ENCODE measurements around the gene TMEM134.
A peak's percentile ranks its signal among the peaks of the same experiment; 100 is the strongest.

Gene TMEM134

GRCh38 chr11:67436459-67437081 is 32.5 kb downstream of the TMEM134 start:
- peak; percentile 93 for DNase-seq

GRCh38 chr11:67435727-67436458 is 33.2 kb downstream of the TMEM134 start:
- DNase-seq = peak; percentile 19

GRCh38 chr11:67435031-67435726 is 33.9 kb downstream of the TMEM134 start:
- DNase-seq = peak; percentile 46

GRCh38 chr11:67434395-67434881 is 34.6 kb downstream of the TMEM134 start:
- peak; percentile 48 for DNase-seq

- DNase-seq = peak; percentile 47
These were observed 35.3 kb downstream of the TMEM134 start for GRCh38 chr11:67433536-67434394.

- DNase-seq = no peak
These were observed 36.2 kb downstream of the TMEM134 start for GRCh38 chr11:67432655-67433349.

GRCh38 chr11:67431346-67432249 is 37.5 kb downstream of the TMEM134 start:
- DNase-seq = no peak

- no peak for DNase-seq
These were observed 39.3 kb downstream of the TMEM134 start for GRCh38 chr11:67429722-67430121.

- no peak for DNase-seq
These were observed 39.9 kb downstream of the TMEM134 start for GRCh38 chr11:67429038-67429668.

- peak; percentile 99 for DNase-seq
These were observed 40.7 kb downstream of the TMEM134 start, which contains the start of gene RPS6KB2 for GRCh38 chr11:67428052-67429001. RPS6KB2 (plus strand) TSS chr11:67428494; CDS start chr11:67428546, 52 bp downstream.

GRCh38 chr11:67427364-67427859 is 41.6 kb downstream of the TMEM134 start:
- DNase-seq = peak; percentile 33

- no peak for DNase-seq
These were observed 45.0 kb downstream of the TMEM134 start for GRCh38 chr11:67423891-67424613.

- DNase-seq = no peak
These were observed 45.6 kb downstream of the TMEM134 start for GRCh38 chr11:67423466-67423865.

- DNase-seq = no peak
These were observed 46.2 kb downstream of the TMEM134 start for GRCh38 chr11:67422891-67423290.

GRCh38 chr11:67421430-67422031 is 47.5 kb downstream of the TMEM134 start:
- DNase-seq = no peak

- DNase-seq = peak; percentile 98
These were observed 48.2 kb downstream of the TMEM134 start for GRCh38 chr11:67420646-67421429.

- DNase-seq = no peak
These were observed 48.9 kb downstream of the TMEM134 start for GRCh38 chr11:67420147-67420645.

All from activated CD4-positive, alpha-beta T cell treated with anti-CD3 and anti-CD28 coated beads, Interleukin-10, Interleukin-2, amounts not matched to agents 100 ng/mL and 50 ng/mL, durations not matched to agents 16 hours and 8 hours (primary cell).